Forelimb muscle (tissue), 1 donor: ENCODE measurements around the gene ITPKB. TPM values are rescaled to one million over a fixed set of nuclear protein-coding genes. Genes with fewer than 3 reads are reported as not detected.

Source experiments
- DNase-seq: peaks from one replicate; pipeline ENCODE4 v3.0.0-alpha.2; 2013; ENCODE audit warnings: low read depth
- polyA plus RNA-seq: library from polyadenylated mRNA; unstranded; fragments of 120-200 nt; gene quantifications from one replicate; pipeline ENCODE4 v1.2.1, GENCODE V29; 2013; ENCODE audit not compliant: insufficient read length

ITPKB gene
- polyA plus RNA-seq, 1 donor: 18.9 TPM

DNA sequence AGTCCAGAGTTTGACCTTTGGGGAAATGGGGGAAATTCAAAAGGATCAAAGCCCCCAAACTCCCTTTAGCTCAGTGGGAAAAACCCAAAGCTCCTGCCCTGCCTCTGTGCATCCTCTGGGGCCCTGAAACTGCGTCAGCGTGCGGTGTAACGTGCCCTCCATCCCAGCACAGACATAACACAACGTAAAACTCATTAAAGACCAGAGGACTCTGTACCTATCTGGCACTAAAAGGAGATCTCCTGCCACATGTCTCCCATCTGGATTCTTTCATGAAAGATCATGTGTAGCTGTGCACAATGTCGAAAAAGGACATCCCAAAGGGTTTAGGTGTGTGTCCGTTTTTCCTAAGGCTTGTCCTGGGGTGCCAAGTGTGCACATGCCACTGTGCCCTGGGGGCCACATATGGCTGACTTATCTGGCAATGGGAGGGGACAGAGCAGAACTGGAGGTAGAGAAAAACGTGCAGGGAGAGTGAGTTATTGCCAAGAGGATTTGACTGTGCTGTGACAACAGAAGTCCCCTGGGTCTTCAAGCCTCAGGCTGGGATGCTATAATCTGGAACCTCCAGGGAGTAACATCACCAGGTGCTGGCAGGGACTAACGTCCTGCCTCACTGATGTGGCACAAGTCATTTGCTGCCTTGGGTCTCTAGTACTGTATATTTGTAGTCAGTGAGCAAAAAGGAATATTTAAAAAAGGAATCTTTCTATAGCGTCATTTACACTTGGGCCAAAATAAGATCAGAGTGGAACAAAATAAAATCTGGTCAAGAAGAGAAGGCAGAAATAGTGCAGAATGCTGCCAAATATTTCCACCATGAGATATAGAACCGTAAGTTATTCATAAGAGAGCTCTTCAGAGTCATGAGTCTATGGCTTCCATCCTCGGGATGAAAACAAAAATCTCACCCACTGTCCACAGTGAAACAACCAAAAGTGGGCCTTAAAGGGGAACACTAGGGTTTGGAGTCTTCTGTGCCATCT lies 52.3 kb downstream of the ITPKB start:
- no peak for DNase-seq

DNA sequence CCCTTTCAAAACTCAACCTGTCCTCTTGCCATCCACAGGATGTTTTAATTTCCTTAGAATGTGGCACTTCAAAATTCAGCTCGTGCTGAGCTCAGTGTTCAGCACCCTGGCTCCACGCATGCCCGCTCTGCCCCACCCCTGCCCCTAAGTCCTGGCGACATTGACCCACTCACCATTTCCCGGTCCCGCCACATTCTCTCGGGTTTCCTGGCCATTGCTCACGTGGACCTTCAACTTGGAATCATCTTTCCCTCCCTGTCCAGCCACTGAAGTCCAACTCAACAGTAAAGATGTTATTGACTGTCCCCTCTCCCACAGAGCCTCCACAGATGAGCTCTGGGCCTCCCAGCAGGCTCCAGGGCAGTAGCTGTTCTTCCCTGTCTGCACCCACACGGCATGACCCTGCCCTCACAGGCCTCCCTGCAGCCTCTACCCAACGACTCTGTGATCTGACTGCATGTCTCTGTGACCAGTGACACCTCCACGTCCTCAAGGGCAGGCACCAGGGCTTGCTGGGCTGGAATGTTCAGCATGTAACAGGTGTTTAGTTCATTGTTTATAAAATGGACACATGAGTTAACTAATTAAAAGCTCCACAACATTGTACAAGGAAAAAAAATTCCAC lies 53.8 kb downstream of the ITPKB start:
- DNase-seq: no peak

DNA sequence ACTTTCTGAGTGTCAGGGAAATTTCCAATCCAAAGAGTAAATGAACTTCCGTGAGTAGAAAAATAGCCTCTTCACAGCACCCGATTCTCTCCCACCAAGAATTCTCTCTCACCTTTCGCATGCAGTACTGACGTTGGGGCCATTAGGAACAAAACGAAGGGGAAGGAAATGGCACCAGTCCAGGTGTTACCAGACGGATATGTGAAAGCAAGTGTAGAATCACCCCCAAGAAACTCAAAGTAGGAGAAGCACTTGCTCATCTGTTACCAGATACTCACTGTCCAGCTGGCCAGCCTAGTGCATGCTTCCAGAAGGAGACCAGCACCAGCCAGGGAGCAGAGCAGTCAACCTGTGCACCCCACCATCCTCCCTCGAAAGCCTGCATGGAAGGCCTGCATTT lies 55.1 kb downstream of the ITPKB start:
- DNase-seq: no peak

DNA sequence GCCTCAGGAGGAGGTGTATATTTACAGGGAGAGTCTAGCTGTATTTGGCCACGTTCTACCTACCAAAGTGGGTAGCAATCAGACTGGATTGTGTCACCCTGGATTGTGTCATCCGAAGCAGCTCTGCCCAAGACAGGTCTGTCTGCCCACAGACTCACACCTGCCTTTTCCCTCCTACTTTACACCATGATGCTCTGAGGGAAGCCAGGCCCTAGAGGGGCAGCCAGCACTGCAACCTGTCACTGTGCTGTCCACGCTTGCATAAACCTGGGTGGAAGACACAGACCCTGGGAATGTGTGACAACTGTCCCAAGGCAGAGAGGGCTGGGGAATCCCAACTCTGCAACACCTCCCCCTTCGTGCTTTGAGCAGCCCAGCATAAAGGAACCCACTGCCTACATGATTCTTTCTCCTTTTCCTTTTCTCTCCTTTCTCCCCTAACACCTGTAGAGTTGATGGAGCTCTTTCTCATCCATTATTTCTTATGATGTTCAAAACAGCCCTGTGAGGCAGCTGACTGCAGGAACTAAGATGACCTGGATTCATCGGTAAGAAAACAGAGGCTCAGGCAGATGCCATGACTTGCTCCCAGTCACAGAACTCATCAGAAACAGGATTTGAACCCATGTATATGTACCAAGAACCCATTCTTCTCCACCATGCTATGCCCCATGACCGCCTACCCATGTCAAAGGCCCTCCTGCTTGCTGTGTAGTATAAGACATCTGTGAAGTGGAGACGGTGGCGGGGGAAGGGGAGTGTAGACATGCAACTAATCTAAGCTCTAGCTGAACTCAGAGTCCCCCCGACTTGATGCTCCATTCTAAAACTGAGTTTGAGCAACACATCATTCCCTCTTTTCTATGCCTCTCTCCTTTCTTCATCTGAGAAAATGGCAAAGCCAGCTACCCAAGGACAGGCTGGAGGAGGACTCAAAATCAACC lies 55.9 kb downstream of the ITPKB start:
- no peak for DNase-seq

DNA sequence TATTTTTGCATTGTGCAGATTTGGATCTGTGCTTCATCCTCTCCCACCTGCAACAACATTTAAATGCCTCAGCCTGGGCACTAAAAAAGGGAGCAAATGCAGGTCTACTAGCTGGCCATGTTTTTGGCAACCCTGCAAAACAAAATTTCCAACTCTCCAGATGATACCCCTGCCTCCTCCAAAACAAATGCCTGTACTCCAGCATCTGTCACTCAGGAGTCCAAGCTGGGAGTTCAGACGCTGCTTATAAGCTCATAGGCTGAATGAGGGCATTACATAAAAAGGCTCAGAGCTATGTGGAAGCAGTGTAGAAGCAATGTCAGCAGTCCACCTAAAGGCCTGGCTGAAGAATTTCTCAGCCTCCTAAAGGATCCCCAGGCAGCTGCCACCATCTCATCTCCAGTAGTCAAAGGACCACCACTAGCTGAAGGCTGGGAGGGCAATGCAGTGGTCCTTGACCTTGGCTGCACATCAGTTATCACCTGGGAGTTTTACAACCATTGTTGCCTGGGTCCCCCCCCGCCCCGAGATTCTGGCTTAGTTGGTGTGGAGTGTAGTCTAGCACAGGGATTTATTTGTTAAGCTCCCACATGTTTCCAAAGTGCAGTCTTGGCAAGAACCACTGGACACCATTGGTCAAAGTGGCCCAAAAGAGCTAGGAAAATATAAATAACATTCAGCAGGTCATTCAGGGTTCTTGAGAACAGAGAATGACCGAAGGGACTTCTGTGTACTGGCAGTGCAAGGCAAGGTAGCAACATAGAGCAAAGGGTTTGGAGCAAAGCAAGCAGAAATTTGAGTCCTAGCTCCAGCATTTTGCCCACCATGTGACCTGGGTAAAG lies 57.2 kb downstream of the ITPKB start:
- DNase-seq: no peak

DNA sequence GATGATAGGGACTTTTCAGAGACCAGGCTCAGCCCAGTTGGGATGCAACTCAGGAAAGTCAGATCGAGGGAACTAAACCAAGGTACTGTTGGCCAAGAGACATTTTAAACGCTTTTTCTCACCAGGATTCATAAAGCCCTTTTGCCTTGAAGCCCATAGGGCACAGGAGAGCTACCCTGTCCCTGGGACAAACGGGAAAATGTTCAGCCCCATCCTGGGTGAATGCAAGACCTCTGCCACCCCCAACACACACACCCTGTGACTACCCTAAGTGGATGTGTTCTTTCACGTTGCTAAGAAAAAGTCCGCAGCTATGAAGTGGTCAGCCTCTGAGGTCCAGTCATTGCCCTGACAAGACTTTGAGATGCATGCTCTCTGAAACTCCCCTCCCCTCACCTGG lies 58.4 kb downstream of the ITPKB start:
- no peak for DNase-seq

DNA sequence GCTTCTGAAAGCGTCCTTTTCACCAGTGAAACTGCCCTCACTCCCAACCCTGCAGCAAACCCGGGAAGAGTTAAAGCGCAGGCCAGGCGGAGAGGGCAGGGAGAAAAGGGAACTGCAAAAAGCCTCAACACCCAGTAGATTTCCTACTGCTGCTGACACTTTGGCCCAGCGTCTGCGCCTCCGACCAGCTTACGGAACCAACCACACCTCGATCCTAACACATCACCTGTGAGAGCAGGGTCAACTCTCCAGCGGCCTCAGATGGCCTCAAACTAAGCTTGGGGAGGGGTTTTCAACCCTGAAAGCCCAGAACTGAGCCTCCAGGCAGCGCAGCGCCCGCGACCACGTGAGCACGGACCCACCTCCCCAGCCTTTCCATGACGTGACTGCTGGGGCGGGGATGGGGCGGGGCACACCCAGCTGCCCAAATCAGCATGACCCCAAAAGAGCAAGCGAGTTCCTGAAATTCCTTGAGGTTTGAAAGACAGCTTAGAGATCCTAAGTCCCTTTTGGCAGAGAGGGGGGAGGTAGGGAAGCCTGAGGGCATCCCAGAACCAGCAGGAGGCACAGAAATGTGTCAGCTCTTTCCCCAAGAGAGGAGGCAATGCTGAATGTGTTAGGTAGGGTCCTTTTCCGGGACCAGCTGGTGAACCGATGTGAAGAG lies 59.1 kb downstream of the ITPKB start:
- no peak for DNase-seq

DNA sequence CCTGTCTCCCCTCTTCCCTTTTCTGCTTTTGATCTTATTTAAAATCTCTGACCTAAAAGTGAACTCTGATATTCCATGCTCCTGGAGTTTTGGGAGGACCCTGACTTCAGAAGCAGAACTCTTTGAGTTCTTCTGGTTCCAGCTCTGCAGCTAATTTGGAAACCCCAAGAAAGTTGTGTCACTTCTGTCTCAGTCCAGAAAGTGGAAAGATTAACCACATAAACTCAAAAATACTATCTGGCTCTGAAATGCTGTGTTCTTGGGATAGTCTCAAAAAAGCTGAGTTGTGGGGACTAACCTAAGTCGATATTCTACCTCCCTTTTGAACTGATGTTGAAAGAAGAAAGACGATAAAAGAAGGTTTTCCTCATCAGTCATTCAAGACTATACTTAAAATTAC lies 59.8 kb downstream of the ITPKB start:
- no peak for DNase-seq

DNA sequence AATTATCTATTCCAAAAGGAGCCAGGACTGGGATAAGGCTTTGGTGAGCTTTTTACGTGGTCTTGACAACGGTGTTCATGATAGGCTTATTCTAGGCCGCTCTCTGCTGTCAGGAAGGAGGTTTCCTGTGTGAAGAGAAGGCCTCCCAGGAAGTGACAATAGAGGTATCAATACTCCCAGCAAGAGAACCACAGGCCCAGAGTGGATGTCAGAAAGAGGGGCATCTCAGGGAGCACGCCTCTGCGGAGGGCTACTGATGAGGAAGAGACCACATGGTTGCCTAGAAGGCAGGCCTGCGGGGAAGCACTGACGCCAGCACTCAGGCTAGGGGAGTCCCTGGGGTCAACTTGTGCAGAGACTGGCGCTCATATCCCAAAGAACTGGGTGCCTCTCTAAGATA lies 60.4 kb downstream of the ITPKB start:
- no peak for DNase-seq

DNA sequence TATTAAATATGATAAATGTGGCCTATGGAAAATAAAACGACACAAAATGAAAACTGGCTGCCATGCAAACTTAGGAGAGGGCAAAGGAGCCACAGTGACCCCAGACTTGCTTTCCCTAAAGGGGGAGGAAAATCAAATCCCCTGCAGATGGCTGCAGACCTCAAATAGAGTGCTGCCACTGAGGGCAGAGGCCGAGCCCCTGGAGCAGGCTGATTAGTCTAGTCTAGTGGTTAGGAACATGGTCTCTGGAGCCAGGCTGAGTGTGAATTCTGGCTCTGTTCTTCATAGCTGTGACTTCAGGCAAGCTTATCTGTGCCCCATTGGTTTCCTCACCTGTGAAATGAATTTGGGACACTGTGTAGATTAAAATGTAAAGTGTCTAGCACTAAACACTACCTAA lies 60.8 kb downstream of the ITPKB start:
- DNase-seq: no peak

DNA sequence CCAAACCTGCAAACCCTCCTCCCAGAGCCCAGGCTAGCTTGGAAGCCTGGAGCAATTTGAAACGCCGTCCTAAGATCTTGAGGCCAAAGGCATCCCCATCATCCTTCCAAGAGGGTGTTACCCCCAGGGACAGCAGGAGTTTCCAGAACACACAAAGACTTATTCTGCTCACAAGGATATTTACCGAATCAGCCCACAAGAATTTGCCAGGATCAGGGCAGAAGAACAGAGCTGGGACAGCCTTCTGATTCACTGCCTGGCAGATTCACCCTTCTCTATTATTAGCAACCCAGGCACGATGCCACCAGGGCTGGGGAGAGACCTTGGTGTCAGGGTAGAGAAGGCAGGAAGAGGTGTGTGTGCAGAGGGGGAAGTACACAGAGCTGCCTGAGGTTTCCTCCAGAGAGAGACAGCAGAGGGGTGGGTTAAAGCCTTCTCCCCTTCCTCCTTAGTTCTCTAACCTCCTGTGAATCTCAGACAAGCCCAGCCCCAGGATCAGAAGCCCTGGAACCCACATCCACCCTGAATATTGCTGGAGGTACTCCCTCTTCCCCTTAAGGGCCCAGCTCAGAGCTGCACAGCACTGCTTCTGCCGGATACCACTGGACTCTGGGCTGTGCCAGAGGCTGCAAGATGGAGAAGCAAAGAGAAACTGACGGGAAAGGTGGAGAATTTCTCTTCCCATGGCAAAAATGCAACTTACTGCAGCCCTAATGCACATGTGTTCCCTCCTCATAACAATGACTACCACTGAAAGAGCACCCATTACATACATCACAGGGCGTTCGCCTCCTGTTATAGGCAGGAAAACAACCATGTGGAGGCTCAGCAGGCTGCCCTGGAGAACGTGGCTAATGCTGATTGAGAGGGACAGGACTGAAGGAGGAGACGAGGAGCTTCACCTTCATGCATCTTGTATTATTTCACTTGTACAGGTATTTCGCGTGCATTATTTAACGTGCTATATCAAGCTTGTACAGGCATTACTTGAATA lies 61.8 kb downstream of the ITPKB start:
- DNase-seq: no peak

DNA sequence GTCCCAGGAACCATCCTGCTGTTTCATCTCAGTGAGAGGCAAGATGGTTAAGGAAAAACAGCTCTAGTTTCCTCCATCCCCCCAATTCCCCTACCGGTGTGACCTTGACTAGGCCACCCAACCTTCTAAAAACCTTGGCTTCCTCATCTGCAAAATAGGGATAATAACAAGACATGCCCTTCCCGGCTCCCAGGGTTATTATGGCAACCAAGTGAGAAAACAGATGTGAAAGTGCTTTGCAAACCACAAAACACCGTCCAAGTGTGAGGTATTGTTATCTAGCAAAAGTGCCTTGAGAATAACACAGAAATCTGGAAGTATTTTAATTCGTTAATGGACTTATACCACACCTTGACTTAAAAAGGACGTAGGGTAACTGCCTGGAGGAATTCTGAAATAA lies 62.7 kb downstream of the ITPKB start:
- no peak for DNase-seq

DNA sequence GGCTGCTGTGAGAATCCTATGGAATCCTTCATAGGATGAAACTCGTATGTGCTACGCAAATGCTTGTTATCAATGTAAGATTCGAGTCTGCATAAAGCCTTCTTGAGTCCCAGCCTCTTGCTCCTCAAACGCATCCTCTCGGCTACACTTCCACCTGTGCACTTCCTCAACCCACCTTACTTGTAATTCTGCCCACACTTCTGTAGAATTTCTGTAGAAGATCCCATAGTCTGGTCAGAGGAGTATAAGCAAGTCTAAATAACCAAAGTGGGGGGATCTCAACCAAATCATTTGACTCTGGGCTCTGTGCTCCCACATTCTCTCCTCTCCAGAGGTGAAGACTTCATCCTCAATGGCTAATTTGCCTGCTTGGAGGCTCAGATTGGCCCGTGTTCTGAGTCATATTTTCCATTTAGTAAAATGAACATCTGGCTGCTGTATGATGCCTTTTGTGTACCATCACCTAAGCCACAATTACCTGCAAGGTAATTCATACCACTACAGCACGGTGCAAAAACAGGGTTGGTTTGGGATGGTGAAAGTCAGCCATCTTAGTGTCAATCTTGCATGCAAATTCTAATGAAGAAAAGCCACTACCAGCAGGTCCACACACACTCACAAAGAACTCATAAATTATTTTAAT lies 63.2 kb downstream of the ITPKB start:
- DNase-seq: no peak

DNA sequence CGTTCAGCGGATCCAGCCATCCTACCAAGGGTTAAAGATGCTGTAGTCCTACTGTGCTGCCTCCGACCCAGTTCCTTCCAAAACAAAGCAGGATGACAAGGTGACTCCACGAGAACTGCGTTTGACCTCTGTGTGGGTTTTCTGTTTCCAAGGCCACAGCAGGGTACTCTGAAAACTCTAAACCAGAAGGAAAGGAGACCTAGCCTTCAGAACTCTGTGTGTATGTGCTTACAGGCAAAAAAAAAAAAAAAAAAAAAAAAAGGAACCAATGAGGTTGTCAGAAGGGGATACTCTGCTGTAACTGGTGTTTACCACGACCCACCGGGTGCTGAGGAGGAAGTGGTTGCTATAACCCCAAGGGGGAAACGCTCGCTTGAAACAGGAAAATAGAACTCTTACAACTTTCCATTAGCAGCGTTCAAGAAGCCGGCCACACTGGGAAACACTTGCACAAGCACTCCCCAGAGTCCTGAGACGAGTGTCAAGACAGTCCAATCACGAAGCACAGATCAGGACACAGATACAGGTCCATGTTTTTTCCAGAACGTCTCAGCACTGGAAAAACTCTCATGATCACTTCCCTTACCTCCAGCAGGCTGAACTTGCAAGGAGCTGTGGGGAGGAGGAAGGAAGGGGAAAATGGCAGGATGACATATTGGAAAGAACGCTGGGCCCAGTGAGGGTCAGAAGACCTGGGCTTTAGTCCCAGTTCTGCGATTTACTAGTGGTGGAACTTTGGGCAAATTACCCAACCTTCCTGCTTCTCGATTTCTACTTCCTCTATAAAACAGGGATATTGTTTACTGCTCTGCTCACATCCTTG lies 64.0 kb downstream of the ITPKB start:
- DNase-seq: no peak

DNA sequence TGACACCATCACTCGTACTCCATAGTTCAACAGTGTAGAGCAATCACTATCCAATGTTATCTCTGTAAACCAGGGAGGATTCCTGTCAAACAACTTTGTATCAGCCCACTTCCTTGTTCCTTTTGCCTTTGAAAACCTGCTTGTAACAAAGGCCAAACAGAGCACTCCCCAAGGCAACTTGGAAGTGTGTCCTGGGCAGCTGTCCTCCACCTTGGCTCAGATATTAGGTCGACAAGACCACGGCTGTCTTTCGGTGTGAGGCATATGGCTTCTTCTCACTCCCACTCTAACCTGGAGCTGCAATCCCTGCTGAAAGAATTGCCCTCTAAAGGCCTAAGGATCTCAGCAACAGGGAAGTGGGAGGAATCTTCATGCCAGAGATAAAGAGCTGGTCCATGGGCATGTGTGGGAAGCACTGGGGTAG lies 66.7 kb downstream of the ITPKB start:
- no peak for DNase-seq

DNA sequence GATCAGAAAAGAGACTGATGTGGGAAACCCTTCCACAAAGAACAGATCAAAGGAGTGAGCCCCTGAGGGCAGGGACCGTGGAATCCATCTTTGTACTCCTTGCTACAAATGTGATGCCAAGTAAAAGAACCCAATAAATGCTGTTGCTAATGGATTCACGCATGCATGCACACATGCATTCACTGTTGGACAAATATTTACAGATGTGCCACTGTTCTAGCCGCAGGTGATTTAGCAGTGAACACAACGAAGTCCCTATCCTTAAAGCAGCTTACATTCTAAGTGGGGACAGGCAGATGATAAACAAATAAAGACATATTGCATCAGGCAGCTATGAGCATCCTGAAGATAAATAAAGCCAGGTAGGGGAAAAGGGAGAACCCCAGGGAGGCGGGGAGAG lies 67.8 kb downstream of the ITPKB start:
- no peak for DNase-seq

DNA sequence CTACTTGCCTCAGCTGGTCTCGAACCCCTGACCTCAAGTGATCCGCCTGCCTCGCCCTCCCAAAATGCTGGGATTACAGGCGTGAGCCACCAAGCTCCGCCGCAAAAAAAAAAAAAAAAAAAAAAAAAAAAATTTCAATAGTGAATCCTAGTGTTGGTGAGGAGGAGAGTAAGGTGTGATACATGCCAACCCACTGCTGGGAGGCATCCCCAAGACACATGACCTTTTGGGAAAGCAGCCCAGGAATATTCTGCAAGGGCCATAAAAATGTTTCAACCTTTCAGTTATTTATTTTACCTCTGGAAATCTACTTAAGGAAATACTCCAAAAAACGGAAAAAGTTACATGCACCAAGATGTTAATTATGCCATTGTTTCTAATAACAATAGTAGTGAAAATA lies 69.0 kb downstream of the ITPKB start:
- DNase-seq: no peak

DNA sequence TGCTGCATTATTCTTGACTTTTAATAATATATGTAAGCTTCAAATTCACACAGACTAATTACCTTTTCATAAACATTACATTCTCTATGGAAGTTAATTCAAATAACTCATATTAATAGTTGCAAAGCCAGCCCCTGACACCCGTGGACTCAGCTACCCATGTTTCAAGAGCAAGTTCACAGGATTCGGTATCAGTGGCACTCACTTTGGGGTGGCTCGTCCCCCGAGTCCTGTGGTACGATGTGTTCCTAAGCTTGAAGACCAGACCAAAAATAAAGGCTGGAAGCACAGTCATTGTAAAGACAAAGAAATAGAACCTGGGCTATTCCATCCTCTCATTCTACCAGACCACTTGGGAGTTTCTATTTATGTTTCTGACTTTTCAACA lies 70.9 kb downstream of the ITPKB start:
- no peak for DNase-seq
